CD4-positive, alpha-beta T cell treated with Interleukin-6 for 4 hours (primary cell): ENCODE measurements around the gene RHBDD1.

ENCODE experiments used
- DNase-seq: peaks from one replicate; pipeline ENCODE4 v3.0.0-alpha.2; 2020; ENCODE audit warnings: mixed read lengths

The RHBDD1 gene

GRCh38 chr2:226847090-226847489 is 11.2 kb downstream of the RHBDD1 start:
- DNase-seq = no peak

GRCh38 chr2:226847511-226847910 is 11.7 kb downstream of the RHBDD1 start:
- DNase-seq = no peak

GRCh38 chr2:226849349-226849748 is 13.5 kb downstream of the RHBDD1 start:
- DNase-seq = no peak

- no peak for DNase-seq
Measured at GRCh38 chr2:226850024-226850423, 14.2 kb downstream of the RHBDD1 start.

- no peak for DNase-seq
Measured at GRCh38 chr2:226855787-226856186, 19.9 kb downstream of the RHBDD1 start.

- no peak for DNase-seq
Measured at GRCh38 chr2:226860087-226860486, 24.2 kb downstream of the RHBDD1 start.

- DNase-seq = no peak
Measured at GRCh38 chr2:226862623-226863022, 26.8 kb downstream of the RHBDD1 start.

- DNase-seq = no peak
Measured at GRCh38 chr2:226865273-226865672, 29.4 kb downstream of the RHBDD1 start.

GRCh38 chr2:226865710-226866109 is 29.9 kb downstream of the RHBDD1 start:
- DNase-seq = no peak

- DNase-seq = no peak
Measured at GRCh38 chr2:226868331-226869162, 32.7 kb downstream of the RHBDD1 start.

- no peak for DNase-seq
Measured at GRCh38 chr2:226869371-226869770, 33.5 kb downstream of the RHBDD1 start.

- no peak for DNase-seq
Measured at GRCh38 chr2:226873051-226873620, 37.3 kb downstream of the RHBDD1 start.

GRCh38 chr2:226873826-226874225 is 38.0 kb downstream of the RHBDD1 start:
- no peak for DNase-seq

- no peak for DNase-seq
Measured at GRCh38 chr2:226874749-226875148, 38.9 kb downstream of the RHBDD1 start.

- DNase-seq = no peak
Measured at GRCh38 chr2:226875438-226876225, 39.8 kb downstream of the RHBDD1 start.

- no peak for DNase-seq
Measured at GRCh38 chr2:226877491-226877890, 41.6 kb downstream of the RHBDD1 start.

- DNase-seq = no peak
Measured at GRCh38 chr2:226881287-226881686, 45.4 kb downstream of the RHBDD1 start.

GRCh38 chr2:226882606-226883005 is 46.8 kb downstream of the RHBDD1 start:
- no peak for DNase-seq

- no peak for DNase-seq
Measured at GRCh38 chr2:226883296-226883795, 47.5 kb downstream of the RHBDD1 start.

- DNase-seq = no peak
Measured at GRCh38 chr2:226884166-226884565, 48.3 kb downstream of the RHBDD1 start.

GRCh38 chr2:226885769-226886435 is 50.0 kb downstream of the RHBDD1 start:
- DNase-seq = no peak

- no peak for DNase-seq
Measured at GRCh38 chr2:226887940-226888339, 52.1 kb downstream of the RHBDD1 start.

GRCh38 chr2:226888378-226888965 is 52.6 kb downstream of the RHBDD1 start:
- DNase-seq = no peak
